Prostate gland (tissue), 2 donors: Measurements from ENCODE around the gene MCCC1.

Experiments used
- CTCF ChIP-seq, 4 experiments: fragments of 200-600 bp in 2 of 4; fragments of 450-650 bp in 2 of 4; sonication (generic) in 2 of 4; IDR thresholded peaks; 1 replicate in 3 of 4; 2 replicates in 1 of 4; pipeline ENCODE4 v1.5.1; 2016 to 2019; ENCODE audit warnings: antibody characterized with exemption in 4 of 4, mild to moderate bottlenecking in 2 of 4, moderate library complexity in 2 of 4
- POLR2AphosphoS5 ChIP-seq: sonication (generic); formaldehyde crosslinking; IDR thresholded peaks from one replicate; pipeline ENCODE4 v1.6.1; 2017; ENCODE audit warnings: antibody characterized with exemption

- TF ChIP-seq CTCF (IDR thresholded peaks at IDR 0.05) (no peak), POLR2AphosphoS5 (no peak)
Measured at GRCh38 chr3:183073839-183074238, 25.5 kb downstream of the MCCC1 start.
